Panc1 (cell line): ENCODE results near the gene VSTM2L. TPM values are rescaled to one million over a fixed set of nuclear protein-coding genes. Genes with fewer than 3 reads are reported as not detected.

ENCODE experiments used
- ATAC-seq: fragments of 200-7000 bp; cut with Tn5 transposase; 2 replicates; pipeline ENCODE4 v1.9.1; 2020; ENCODE audit warnings: mild to moderate bottlenecking, moderate library complexity
- BruUV-seq: library from RNA; stranded (reverse); fragments of 400-500 nt; replicated peaks from 2 replicates; lab custom pipeline; 2021; lab: Mats Ljungman, UMichigan
- CTCF ChIA-PET: fragments of 300-600 bp; sonication (Branson Sonifier 250); formaldehyde crosslinking; loops from one replicate; lab custom pipeline; 2022; ENCODE audit warnings: antibody characterized with exemption; lab: Charles Lee
- POLR2A ChIA-PET: fragments of 300-600 bp; sonication (Branson Sonifier 250); formaldehyde crosslinking; loops from one replicate; lab custom pipeline; 2022; ENCODE audit warnings: antibody characterized with exemption; lab: Charles Lee
- DNase-seq: peaks from one replicate; pipeline ENCODE4 v3.0.0-alpha.2; 2010; ENCODE audit warnings: low read depth, low spot score
- H3K27ac ChIP-seq: 2 replicates; pipeline ENCODE4 v1.5.1; 2011; ENCODE audit warnings: mild to moderate bottlenecking, low read length, inconsistent platforms
- H3K27me3 ChIP-seq: fragments of 200-500 bp; sonication (Bioruptor generic); 2 replicates; pipeline ENCODE4 v1.6.0; 2014; ENCODE audit warnings: low read length, inconsistent platforms; ENCODE audit not compliant: control insufficient read depth, insufficient read depth
- H3K36me3 ChIP-seq: fragments of 200-500 bp; sonication (Bioruptor generic); 2 replicates; pipeline ENCODE4 v1.5.1; 2014; ENCODE audit warnings: inconsistent platforms, mild to moderate bottlenecking, low read length, moderate library complexity; ENCODE audit not compliant: control insufficient read depth, insufficient read depth
- H3K4me1 ChIP-seq: 2 replicates; pipeline ENCODE4 v1.5.1; 2011; ENCODE audit warnings: inconsistent platforms, mild to moderate bottlenecking, low read length, moderate library complexity; ENCODE audit not compliant: control insufficient read depth, insufficient read depth
- H3K4me3 ChIP-seq, 2 experiments: 2 replicates each; pipeline ENCODE4 v1.5.1; 2011 to 2012; ENCODE audit warnings: low read depth in 2 of 2, low read length in 2 of 2, mild to moderate bottlenecking in 2 of 2, inconsistent platforms in 1 of 2, moderate library complexity in 1 of 2
- H3K9me3 ChIP-seq: fragments of 200-500 bp; sonication (Bioruptor generic); 2 replicates; pipeline ENCODE4 v1.5.1; 2014; ENCODE audit warnings: low read depth, mild to moderate bottlenecking, inconsistent platforms, low read length, moderate library complexity; ENCODE audit not compliant: control insufficient read depth, insufficient read depth
- POLR2AphosphoS5 ChIP-seq: IDR thresholded peaks from 2 replicates; pipeline ENCODE4 v1.6.1; 2012; ENCODE audit warnings: mild to moderate bottlenecking, low read depth, low read length, moderate library complexity
- SIN3A ChIP-seq: IDR thresholded peaks from 2 replicates; pipeline ENCODE4 v1.6.1; 2012; ENCODE audit warnings: low read depth, mild to moderate bottlenecking, low read length, moderate library complexity, borderline replicate concordance; ENCODE audit not compliant: insufficient read depth
- TCF7L2 ChIP-seq: IDR thresholded peaks from 2 replicates; pipeline ENCODE4 v1.6.1; 2011; ENCODE audit warnings: mild to moderate bottlenecking, low read depth, low read length, inconsistent platforms
- in situ Hi-C: cut with HindIII; loops from 2 replicates; pipeline ENCODE4 v1.10.0; 2016; ENCODE audit warnings: low sequenced_read_pairs, low pct_unique_long_range_greater_than_20kb
- intact Hi-C: fragments of 100-400 bp; cut with micrococcal nuclease; formaldehyde crosslinking; loops from one replicate; pipeline ENCODE4 v1.10.0; 2022; ENCODE audit not compliant: unreplicated experiment
- total RNA-seq: library from RNA; stranded (reverse); gene quantifications from one replicate; pipeline ENCODE4 v1.2.1, GENCODE V29; 2021; ENCODE audit not compliant: unreplicated experiment
- TF ChIP-seq, protein P1 (sequence below), 2 experiments: IDR thresholded peaks; 2 replicates each; pipeline ENCODE4 v1.6.1; 2011 to 2012; ENCODE audit warnings: low read depth in 2 of 2, control low read depth in 1 of 2, low read length in 1 of 2, mild to moderate bottlenecking in 1 of 2, moderate library complexity in 1 of 2; ENCODE audit not compliant: insufficient read depth in 1 of 2
- TF ChIP-seq, protein P2 (sequence below): fragments of 450-650 bp; IDR thresholded peaks from 2 replicates; pipeline ENCODE4 v1.5.1; 2017; ENCODE audit warnings: mild to moderate bottlenecking

The VSTM2L gene
- total RNA-seq, 1 experiment from 2014 or later = 16.0 TPM

DNA sequence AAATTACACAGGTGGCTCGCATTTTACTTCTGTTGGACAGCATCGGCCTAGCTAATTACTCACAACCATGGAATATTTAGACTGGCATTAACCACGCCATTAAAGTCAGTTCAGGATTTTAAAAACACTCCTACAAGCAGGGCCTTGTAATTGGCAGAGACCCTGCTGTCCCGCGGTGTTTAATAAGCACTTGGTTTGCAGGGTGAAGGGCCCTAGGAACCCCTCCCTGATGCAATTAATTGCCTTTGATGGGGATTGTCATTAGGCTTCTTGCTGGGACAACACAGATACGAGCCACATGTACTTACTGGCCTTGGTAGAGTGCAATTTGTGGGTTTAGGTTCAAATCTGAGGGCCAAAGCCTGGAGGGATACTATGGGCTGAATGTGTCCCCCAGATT lies 7.8 kb upstream of the VSTM2L start:
- ATAC-seq (no peak), DNase-seq (no peak)
- in situ Hi-C loops = no loop called here
- no peaks in the 10 kb centered on the region for H3K27me3 ChIP-seq
- H3K4me1 ChIP-seq = no peaks in the 10 kb centered on the region
- no peak for TF ChIP-seq TCF7L2
- no peak for TF ChIP-seq POLR2AphosphoS5
- TF ChIP-seq SIN3A = no peak
- TF ChIP-seq, protein P1, sequence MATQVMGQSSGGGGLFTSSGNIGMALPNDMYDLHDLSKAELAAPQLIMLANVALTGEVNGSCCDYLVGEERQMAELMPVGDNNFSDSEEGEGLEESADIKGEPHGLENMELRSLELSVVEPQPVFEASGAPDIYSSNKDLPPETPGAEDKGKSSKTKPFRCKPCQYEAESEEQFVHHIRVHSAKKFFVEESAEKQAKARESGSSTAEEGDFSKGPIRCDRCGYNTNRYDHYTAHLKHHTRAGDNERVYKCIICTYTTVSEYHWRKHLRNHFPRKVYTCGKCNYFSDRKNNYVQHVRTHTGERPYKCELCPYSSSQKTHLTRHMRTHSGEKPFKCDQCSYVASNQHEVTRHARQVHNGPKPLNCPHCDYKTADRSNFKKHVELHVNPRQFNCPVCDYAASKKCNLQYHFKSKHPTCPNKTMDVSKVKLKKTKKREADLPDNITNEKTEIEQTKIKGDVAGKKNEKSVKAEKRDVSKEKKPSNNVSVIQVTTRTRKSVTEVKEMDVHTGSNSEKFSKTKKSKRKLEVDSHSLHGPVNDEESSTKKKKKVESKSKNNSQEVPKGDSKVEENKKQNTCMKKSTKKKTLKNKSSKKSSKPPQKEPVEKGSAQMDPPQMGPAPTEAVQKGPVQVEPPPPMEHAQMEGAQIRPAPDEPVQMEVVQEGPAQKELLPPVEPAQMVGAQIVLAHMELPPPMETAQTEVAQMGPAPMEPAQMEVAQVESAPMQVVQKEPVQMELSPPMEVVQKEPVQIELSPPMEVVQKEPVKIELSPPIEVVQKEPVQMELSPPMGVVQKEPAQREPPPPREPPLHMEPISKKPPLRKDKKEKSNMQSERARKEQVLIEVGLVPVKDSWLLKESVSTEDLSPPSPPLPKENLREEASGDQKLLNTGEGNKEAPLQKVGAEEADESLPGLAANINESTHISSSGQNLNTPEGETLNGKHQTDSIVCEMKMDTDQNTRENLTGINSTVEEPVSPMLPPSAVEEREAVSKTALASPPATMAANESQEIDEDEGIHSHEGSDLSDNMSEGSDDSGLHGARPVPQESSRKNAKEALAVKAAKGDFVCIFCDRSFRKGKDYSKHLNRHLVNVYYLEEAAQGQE (IDR thresholded peaks at IDR 0.05; ENCODE audit: insufficient read depth in 1 of 2, low read depth in 2 of 2, low read length in 1 of 2) = no peak
- TF ChIP-seq, protein P2, sequence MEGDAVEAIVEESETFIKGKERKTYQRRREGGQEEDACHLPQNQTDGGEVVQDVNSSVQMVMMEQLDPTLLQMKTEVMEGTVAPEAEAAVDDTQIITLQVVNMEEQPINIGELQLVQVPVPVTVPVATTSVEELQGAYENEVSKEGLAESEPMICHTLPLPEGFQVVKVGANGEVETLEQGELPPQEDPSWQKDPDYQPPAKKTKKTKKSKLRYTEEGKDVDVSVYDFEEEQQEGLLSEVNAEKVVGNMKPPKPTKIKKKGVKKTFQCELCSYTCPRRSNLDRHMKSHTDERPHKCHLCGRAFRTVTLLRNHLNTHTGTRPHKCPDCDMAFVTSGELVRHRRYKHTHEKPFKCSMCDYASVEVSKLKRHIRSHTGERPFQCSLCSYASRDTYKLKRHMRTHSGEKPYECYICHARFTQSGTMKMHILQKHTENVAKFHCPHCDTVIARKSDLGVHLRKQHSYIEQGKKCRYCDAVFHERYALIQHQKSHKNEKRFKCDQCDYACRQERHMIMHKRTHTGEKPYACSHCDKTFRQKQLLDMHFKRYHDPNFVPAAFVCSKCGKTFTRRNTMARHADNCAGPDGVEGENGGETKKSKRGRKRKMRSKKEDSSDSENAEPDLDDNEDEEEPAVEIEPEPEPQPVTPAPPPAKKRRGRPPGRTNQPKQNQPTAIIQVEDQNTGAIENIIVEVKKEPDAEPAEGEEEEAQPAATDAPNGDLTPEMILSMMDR = no peak
- H3K9me3 ChIP-seq = no peaks in the 10 kb centered on the region
- no peaks in the 10 kb centered on the region for H3K36me3 ChIP-seq
- no peak overlapping the region for H3K4me3 ChIP-seq
- POLR2A ChIA-PET = no interaction called here
- intact Hi-C loops = no loop called here
- no TSS peak for BruUV-seq
- no peak overlapping the region for H3K27ac ChIP-seq
- CTCF ChIA-PET = no interaction called here

DNA sequence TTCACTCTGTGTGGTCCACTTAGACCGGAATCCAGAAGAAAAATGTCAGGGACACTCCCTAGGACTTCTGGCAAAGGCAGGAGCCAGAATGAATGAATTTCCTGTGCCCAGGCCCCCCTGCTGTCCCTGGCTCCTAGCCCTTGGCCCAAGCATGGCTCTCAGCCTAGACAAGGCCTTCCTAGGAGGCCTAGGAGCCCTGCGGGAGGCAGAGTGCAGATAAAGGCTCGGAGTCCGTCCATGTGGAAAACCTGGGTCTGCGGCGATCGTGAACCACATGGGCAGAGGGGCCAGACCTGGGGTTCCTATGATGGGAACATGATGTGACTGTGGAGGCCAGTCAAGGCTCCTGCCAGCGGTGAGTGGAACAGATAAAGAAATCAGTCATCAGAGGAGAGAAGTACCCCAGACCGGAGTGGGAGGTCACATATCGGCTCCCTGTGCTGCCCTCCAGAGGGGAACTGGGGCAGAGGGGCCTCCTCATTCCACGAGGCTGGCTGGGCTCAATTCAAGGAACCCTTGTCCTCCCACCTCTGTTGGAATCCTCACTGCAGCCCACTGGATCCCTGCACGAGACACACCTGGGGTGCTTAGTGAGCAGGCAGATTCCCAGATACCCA lies 5.9 kb upstream of the VSTM2L start:
- H3K4me1 ChIP-seq = no peaks in the 10 kb centered on the region
- H3K9me3 ChIP-seq = no peaks in the 10 kb centered on the region
- BruUV-seq = no TSS peak
- in situ Hi-C loops = no loop called here
- intact Hi-C loops = no loop called here
- ATAC-seq (no peak), DNase-seq (no peak)
- H3K27ac ChIP-seq = no peak overlapping the region
- POLR2A ChIA-PET = no interaction called here
- H3K27me3 ChIP-seq = no peaks in the 10 kb centered on the region
- TF ChIP-seq TCF7L2 (no peak), POLR2AphosphoS5 (no peak), SIN3A (no peak)
- TF ChIP-seq, protein P2 = no peak
- TF ChIP-seq, protein P1 (IDR thresholded peaks at IDR 0.05; ENCODE audit: insufficient read depth in 1 of 2, low read depth in 2 of 2, low read length in 1 of 2) = no peak
- CTCF ChIA-PET = no interaction called here
- no peak overlapping the region for H3K4me3 ChIP-seq
- H3K36me3 ChIP-seq = no peaks in the 10 kb centered on the region
